ENCODE measurements around the gene TNIK.

TNIK gene

GRCh38 chr3:171187706-171188290 is 272.4 kb downstream of the TNIK start:
- Histone ChIP-seq H3K4me3 (ENCODE audit: low read length) (no peak overlapping the region), H3K36me3 (ENCODE audit: control insufficient read depth, insufficient read depth, low read length) (no peaks in the 10 kb centered on the region), H3K9ac (ENCODE audit: low read length) (no peak overlapping the region), H3K4me1 (ENCODE audit: control insufficient read depth, insufficient read depth, low read length) (peaks cover 15% of the 10 kb centered on the region), H3K27me3 (ENCODE audit: control insufficient read depth, insufficient read depth, low read length) (no peaks in the 10 kb centered on the region), H3K9me3 (ENCODE audit: control insufficient read depth, low read length) (no peaks in the 10 kb centered on the region)

- Histone ChIP-seq H3K4me3 (ENCODE audit: low read length) (no peak overlapping the region), H3K4me1 (ENCODE audit: control insufficient read depth, insufficient read depth, low read length) (peaks cover 20% of the 10 kb centered on the region), H3K36me3 (ENCODE audit: control insufficient read depth, insufficient read depth, low read length) (no peaks in the 10 kb centered on the region), H3K9me3 (ENCODE audit: control insufficient read depth, low read length) (no peaks in the 10 kb centered on the region), H3K9ac (ENCODE audit: low read length) (no peak overlapping the region), H3K27me3 (ENCODE audit: control insufficient read depth, insufficient read depth, low read length) (no peaks in the 10 kb centered on the region)
Observed at GRCh38 chr3:171186817-171187500, 273.2 kb downstream of the TNIK start.

- H3K9ac ChIP-seq (ENCODE audit: low read length) = no peak overlapping the region
- H3K4me1 ChIP-seq (ENCODE audit: control insufficient read depth, insufficient read depth, low read length) = peaks cover 20% of the 10 kb centered on the region
- H3K36me3 ChIP-seq (ENCODE audit: control insufficient read depth, insufficient read depth, low read length) = no peaks in the 10 kb centered on the region
- H3K9me3 ChIP-seq (ENCODE audit: control insufficient read depth, low read length) = no peaks in the 10 kb centered on the region
- H3K4me3 ChIP-seq (ENCODE audit: low read length) = no peak overlapping the region
- no peaks in the 10 kb centered on the region for H3K27me3 ChIP-seq (ENCODE audit: control insufficient read depth, insufficient read depth, low read length)
Observed at GRCh38 chr3:171186383-171186782, 273.8 kb downstream of the TNIK start.

- Histone ChIP-seq H3K4me1 (ENCODE audit: control insufficient read depth, insufficient read depth, low read length) (peaks cover 20% of the 10 kb centered on the region), H3K9me3 (ENCODE audit: control insufficient read depth, low read length) (no peaks in the 10 kb centered on the region), H3K36me3 (ENCODE audit: control insufficient read depth, insufficient read depth, low read length) (no peaks in the 10 kb centered on the region), H3K4me3 (ENCODE audit: low read length) (no peak overlapping the region), H3K9ac (ENCODE audit: low read length) (no peak overlapping the region), H3K27me3 (ENCODE audit: control insufficient read depth, insufficient read depth, low read length) (no peaks in the 10 kb centered on the region)
Observed at GRCh38 chr3:171185959-171186358, 274.2 kb downstream of the TNIK start.

- Histone ChIP-seq H3K4me3 (ENCODE audit: low read length) (no peak overlapping the region), H3K36me3 (ENCODE audit: control insufficient read depth, insufficient read depth, low read length) (no peaks in the 10 kb centered on the region), H3K9me3 (ENCODE audit: control insufficient read depth, low read length) (no peaks in the 10 kb centered on the region), H3K4me1 (ENCODE audit: control insufficient read depth, insufficient read depth, low read length) (peaks cover 20% of the 10 kb centered on the region), H3K9ac (ENCODE audit: low read length) (no peak overlapping the region), H3K27me3 (ENCODE audit: control insufficient read depth, insufficient read depth, low read length) (no peaks in the 10 kb centered on the region)
Observed at GRCh38 chr3:171184372-171184771, 275.8 kb downstream of the TNIK start.

GRCh38 chr3:171183042-171183441 is 277.2 kb downstream of the TNIK start:
- Histone ChIP-seq H3K9ac (ENCODE audit: low read length) (no peak overlapping the region), H3K27me3 (ENCODE audit: control insufficient read depth, insufficient read depth, low read length) (no peaks in the 10 kb centered on the region), H3K4me1 (ENCODE audit: control insufficient read depth, insufficient read depth, low read length) (peaks cover 20% of the 10 kb centered on the region), H3K9me3 (ENCODE audit: control insufficient read depth, low read length) (no peaks in the 10 kb centered on the region), H3K36me3 (ENCODE audit: control insufficient read depth, insufficient read depth, low read length) (no peaks in the 10 kb centered on the region), H3K4me3 (ENCODE audit: low read length) (no peak overlapping the region)

- Histone ChIP-seq H3K9me3 (ENCODE audit: control insufficient read depth, low read length) (no peaks in the 10 kb centered on the region), H3K4me3 (ENCODE audit: low read length) (no peak overlapping the region), H3K36me3 (ENCODE audit: control insufficient read depth, insufficient read depth, low read length) (no peaks in the 10 kb centered on the region), H3K4me1 (ENCODE audit: control insufficient read depth, insufficient read depth, low read length) (peaks cover 15% of the 10 kb centered on the region), H3K27me3 (ENCODE audit: control insufficient read depth, insufficient read depth, low read length) (no peaks in the 10 kb centered on the region), H3K9ac (ENCODE audit: low read length) (no peak overlapping the region)
Observed at GRCh38 chr3:171181907-171182690, 278.1 kb downstream of the TNIK start.

- no peaks in the 10 kb centered on the region for H3K9me3 ChIP-seq (ENCODE audit: control insufficient read depth, low read length)
- H3K9ac ChIP-seq (ENCODE audit: low read length) = no peak overlapping the region
- peaks cover 25% of the 10 kb centered on the region for H3K4me1 ChIP-seq (ENCODE audit: control insufficient read depth, insufficient read depth, low read length)
- H3K4me3 ChIP-seq (ENCODE audit: low read length) = no peak overlapping the region
- no peaks in the 10 kb centered on the region for H3K36me3 ChIP-seq (ENCODE audit: control insufficient read depth, insufficient read depth, low read length)
- no peaks in the 10 kb centered on the region for H3K27me3 ChIP-seq (ENCODE audit: control insufficient read depth, insufficient read depth, low read length)
Observed at GRCh38 chr3:171178714-171179113, 281.5 kb downstream of the TNIK start.

GRCh38 chr3:171177553-171177952 is 282.7 kb downstream of the TNIK start:
- no peak overlapping the region for H3K4me3 ChIP-seq (ENCODE audit: low read length)
- no peak overlapping the region for H3K9ac ChIP-seq (ENCODE audit: low read length)
- no peaks in the 10 kb centered on the region for H3K36me3 ChIP-seq (ENCODE audit: control insufficient read depth, insufficient read depth, low read length)
- H3K4me1 ChIP-seq (ENCODE audit: control insufficient read depth, insufficient read depth, low read length) = peaks cover 18% of the 10 kb centered on the region
- no peaks in the 10 kb centered on the region for H3K9me3 ChIP-seq (ENCODE audit: control insufficient read depth, low read length)
- no peaks in the 10 kb centered on the region for H3K27me3 ChIP-seq (ENCODE audit: control insufficient read depth, insufficient read depth, low read length)

GRCh38 chr3:171177056-171177455 is 283.1 kb downstream of the TNIK start:
- no peak overlapping the region for H3K9ac ChIP-seq (ENCODE audit: low read length)
- H3K36me3 ChIP-seq (ENCODE audit: control insufficient read depth, insufficient read depth, low read length) = no peaks in the 10 kb centered on the region
- no peak overlapping the region for H3K4me3 ChIP-seq (ENCODE audit: low read length)
- peaks cover 15% of the 10 kb centered on the region for H3K4me1 ChIP-seq (ENCODE audit: control insufficient read depth, insufficient read depth, low read length)
- no peaks in the 10 kb centered on the region for H3K27me3 ChIP-seq (ENCODE audit: control insufficient read depth, insufficient read depth, low read length)
- no peaks in the 10 kb centered on the region for H3K9me3 ChIP-seq (ENCODE audit: control insufficient read depth, low read length)

GRCh38 chr3:171176244-171176933 is 283.8 kb downstream of the TNIK start:
- Histone ChIP-seq H3K27me3 (ENCODE audit: control insufficient read depth, insufficient read depth, low read length) (no peaks in the 10 kb centered on the region), H3K4me3 (ENCODE audit: low read length) (no peak overlapping the region), H3K9ac (ENCODE audit: low read length) (no peak overlapping the region), H3K36me3 (ENCODE audit: control insufficient read depth, insufficient read depth, low read length) (no peaks in the 10 kb centered on the region), H3K4me1 (ENCODE audit: control insufficient read depth, insufficient read depth, low read length) (peaks cover 15% of the 10 kb centered on the region), H3K9me3 (ENCODE audit: control insufficient read depth, low read length) (no peaks in the 10 kb centered on the region)

- Histone ChIP-seq H3K4me1 (ENCODE audit: control insufficient read depth, insufficient read depth, low read length) (peaks cover 15% of the 10 kb centered on the region), H3K9me3 (ENCODE audit: control insufficient read depth, low read length) (no peaks in the 10 kb centered on the region), H3K27me3 (ENCODE audit: control insufficient read depth, insufficient read depth, low read length) (no peaks in the 10 kb centered on the region), H3K4me3 (ENCODE audit: low read length) (no peak overlapping the region), H3K9ac (ENCODE audit: low read length) (no peak overlapping the region), H3K36me3 (ENCODE audit: control insufficient read depth, insufficient read depth, low read length) (no peaks in the 10 kb centered on the region)
Observed at GRCh38 chr3:171175741-171176234, 284.4 kb downstream of the TNIK start.

All from mucosa of stomach (tissue), 1 donor.